Renal pelvis (tissue), 4 donors: ENCODE data around the gene FHL3. TPM values are rescaled to one million over a fixed set of nuclear protein-coding genes. Genes with fewer than 3 reads are reported as not detected.
"Not testable (repeated sequence)": the region's sequence is repeated elsewhere in the genome, so short reads cannot be mapped to it uniquely, and the experiment has no call there.

Source experiments
- DNase-seq: peaks from one replicate; pipeline ENCODE4 v3.0.0-alpha.2; 2013
- polyA plus RNA-seq, 3 donors: library from polyadenylated mRNA; unstranded; fragments of 120-200 nt; gene quantifications; one replicate each; pipeline ENCODE4 v1.2.1, GENCODE V29; 2013; ENCODE audit not compliant: insufficient read length in 3 of 3

FHL3 gene
- polyA plus RNA-seq, 3 donors = 16.9 to 22.7 (median 19.6) TPM

GRCh38 chr1:37997256-37998088 lies 7.8 kb downstream of the FHL3 start:
- no peak for DNase-seq

GRCh38 chr1:37995751-37996345 lies 9.5 kb downstream of the FHL3 start:
- DNase-seq = peak; percentile 87

GRCh38 chr1:37994886-37995566 lies 10.3 kb downstream of the FHL3 start:
- DNase-seq = no peak

GRCh38 chr1:37989361-37989930 lies 15.9 kb downstream of the FHL3 start:
- DNase-seq = no peak

- no peak for DNase-seq
These were observed 17.6 kb downstream of the FHL3 start for GRCh38 chr1:37987679-37988078.

- no peak for DNase-seq
These were observed 21.8 kb downstream of the FHL3 start for GRCh38 chr1:37983546-37983945.

- no peak for DNase-seq
These were observed 26.8 kb downstream of the FHL3 start for GRCh38 chr1:37978541-37978940.

- not testable (repeated sequence) for DNase-seq
These were observed 30.2 kb downstream of the FHL3 start for GRCh38 chr1:37975083-37975482.

GRCh38 chr1:37974567-37974966 lies 30.7 kb downstream of the FHL3 start:
- DNase-seq = no peak

GRCh38 chr1:37973684-37974083 lies 31.6 kb downstream of the FHL3 start:
- DNase-seq = not testable (repeated sequence)

GRCh38 chr1:37965301-37965700 lies 40.0 kb downstream of the FHL3 start:
- DNase-seq = no peak

- not testable (repeated sequence) for DNase-seq
These were observed 41.2 kb downstream of the FHL3 start for GRCh38 chr1:37964106-37964505.

- DNase-seq = no peak
These were observed 46.6 kb downstream of the FHL3 start for GRCh38 chr1:37958690-37959089.

- DNase-seq = no peak
These were observed 49.6 kb downstream of the FHL3 start for GRCh38 chr1:37955685-37956084.

- DNase-seq = no peak
These were observed 50.9 kb downstream of the FHL3 start for GRCh38 chr1:37954316-37954971.

- DNase-seq = no peak
These were observed 52.6 kb downstream of the FHL3 start for GRCh38 chr1:37952738-37953137.

- no peak for DNase-seq
These were observed 53.3 kb downstream of the FHL3 start for GRCh38 chr1:37951783-37952624.

GRCh38 chr1:37951041-37951782 lies 54.1 kb downstream of the FHL3 start:
- DNase-seq = no peak

GRCh38 chr1:37949524-37950152 lies 55.7 kb downstream of the FHL3 start:
- DNase-seq = no peak

GRCh38 chr1:37948841-37949240 lies 56.5 kb downstream of the FHL3 start:
- DNase-seq = no peak
